ENCODE data around the gene DEPP1.

The DEPP1 gene

GRCh38 chr10:44978213-44978569 lies 418 bp downstream of the DEPP1 start:
- no peak for DNase-seq

- peak; percentile 29 for DNase-seq
Observed at GRCh38 chr10:44977287-44978212, 1.1 kb downstream of the DEPP1 start.

GRCh38 chr10:44976352-44977198 lies 2.0 kb downstream of the DEPP1 start:
- no peak for DNase-seq

- DNase-seq = no peak
Observed at GRCh38 chr10:44975431-44976331, 2.9 kb downstream of the DEPP1 start.

GRCh38 chr10:44974628-44975430 lies 3.8 kb downstream of the DEPP1 start:
- peak; percentile 79 for DNase-seq

GRCh38 chr10:44974082-44974627 lies 4.5 kb downstream of the DEPP1 start:
- no peak for DNase-seq

- no peak for DNase-seq
Observed at GRCh38 chr10:44973323-44974081, 5.1 kb downstream of the DEPP1 start.

GRCh38 chr10:44972874-44973306 lies 5.7 kb downstream of the DEPP1 start:
- no peak for DNase-seq

- no peak for DNase-seq
Observed at GRCh38 chr10:44971935-44972757, 6.5 kb downstream of the DEPP1 start.

- DNase-seq = no peak
Observed at GRCh38 chr10:44971434-44971833, 7.2 kb downstream of the DEPP1 start.

- no peak for DNase-seq
Observed at GRCh38 chr10:44970812-44971395, 7.7 kb downstream of the DEPP1 start.

- DNase-seq = no peak
Observed at GRCh38 chr10:44969854-44970253, 8.8 kb downstream of the DEPP1 start.

- DNase-seq = peak; percentile 27
Observed at GRCh38 chr10:44968500-44969400, 9.9 kb downstream of the DEPP1 start.

- DNase-seq = peak; percentile 57
Observed at GRCh38 chr10:44968091-44968490, 10.5 kb downstream of the DEPP1 start.

GRCh38 chr10:44967616-44968015 lies 11.0 kb downstream of the DEPP1 start:
- peak; percentile 19 for DNase-seq

GRCh38 chr10:44966816-44967509 lies 11.6 kb downstream of the DEPP1 start:
- no peak for DNase-seq

GRCh38 chr10:44966129-44966815 lies 12.3 kb downstream of the DEPP1 start:
- DNase-seq = no peak
